GM12873 (cell line): ENCODE data around the gene TWNK.

Experiments used
- CTCF ChIP-seq: IDR thresholded peaks from 2 replicates; pipeline ENCODE4 v1.5.1; 2012; ENCODE audit warnings: low read depth, mild to moderate bottlenecking, moderate library complexity, low read length, control low read depth; ENCODE audit not compliant: insufficient read depth; ENCODE audit errors: missing control alignments

TWNK gene

GRCh38 chr10:100977436-100977835 lies 9.9 kb upstream of the TWNK start:
- TF ChIP-seq CTCF = no peak

- no peak for TF ChIP-seq CTCF
Observed at GRCh38 chr10:100978121-100978900, 9.0 kb upstream of the TWNK start.

DNA sequence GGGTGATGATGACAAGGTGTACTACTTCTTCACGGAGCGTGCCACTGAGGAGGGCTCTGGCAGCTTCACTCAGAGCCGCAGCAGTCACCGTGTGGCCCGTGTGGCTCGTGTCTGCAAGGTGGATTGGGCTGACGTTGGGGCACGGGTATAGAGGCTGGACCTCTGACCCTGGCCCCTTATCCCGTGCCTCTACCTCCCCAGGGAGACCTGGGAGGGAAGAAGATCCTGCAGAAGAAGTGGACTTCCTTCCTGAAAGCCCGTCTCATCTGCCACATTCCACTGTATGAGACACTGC lies 8.5 kb upstream of the TWNK start:
- no peak for TF ChIP-seq CTCF

- no peak for TF ChIP-seq CTCF
Observed at GRCh38 chr10:100979791-100980272, 7.5 kb upstream of the TWNK start.

DNA sequence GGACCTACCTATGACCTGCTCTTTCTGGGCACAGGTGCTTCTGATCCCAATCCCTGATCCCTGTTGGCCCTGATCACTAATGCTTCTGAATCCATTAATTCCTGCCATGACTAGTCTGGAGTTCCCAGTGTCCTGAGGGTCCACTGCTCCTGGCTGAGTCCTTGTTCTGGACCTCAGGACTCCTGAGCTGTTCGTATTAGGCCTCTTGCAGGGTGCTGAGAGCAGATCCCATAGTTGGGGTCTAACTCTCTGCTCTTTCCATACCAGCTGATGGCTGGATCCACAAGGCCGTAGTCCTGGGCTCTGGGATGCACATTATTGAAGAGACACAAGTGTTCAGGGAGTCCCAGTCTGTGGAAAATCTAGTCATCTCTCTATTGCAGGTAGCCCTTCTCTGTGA lies 7.0 kb upstream of the TWNK start:
- TF ChIP-seq CTCF = no peak

- no peak for TF ChIP-seq CTCF
Observed at GRCh38 chr10:100980711-100981110, 6.6 kb upstream of the TWNK start.

- no peak for TF ChIP-seq CTCF
Observed at GRCh38 chr10:100981178-100981772, 6.1 kb upstream of the TWNK start.
